K562 (cell line): ENCODE measurements around the gene TESK2. TPM values are rescaled to one million over a fixed set of nuclear protein-coding genes. Genes with fewer than 3 reads are reported as not detected.

Source experiments
- ADNP ChIP-seq: fragments of 200-800 bp; sonication (Bioruptor generic); IDR thresholded peaks from 2 replicates; pipeline ENCODE4 v1.6.1; 2016; ENCODE audit warnings: missing genetic modification characterization, missing compliant biosample characterization
- CTBP1 ChIP-seq: fragments of 450-650 bp; IDR thresholded peaks from 2 replicates; pipeline ENCODE4 v1.6.1; 2016; ENCODE audit warnings: borderline replicate concordance
- CXXC5 ChIP-seq: fragments of 250-450 bp; sonication (Bioruptor Pico); IDR thresholded peaks from 2 replicates; pipeline ENCODE4 v1.8.0; 2022; ENCODE audit warnings: inconsistent platforms, mild to moderate bottlenecking, moderate library complexity
- DNMT1 ChIP-seq: fragments of 450-650 bp; IDR thresholded peaks from 2 replicates; pipeline ENCODE4 v1.6.1; 2016; ENCODE audit warnings: antibody characterized with exemption, mild to moderate bottlenecking
- E4F1 ChIP-seq: fragments of 250-450 bp; sonication (Bioruptor Pico); IDR thresholded peaks from 2 replicates; pipeline ENCODE4 v1.5.0; 2021; ENCODE audit warnings: mild to moderate bottlenecking, borderline replicate concordance
- ERF ChIP-seq: fragments of 450-650 bp; formaldehyde crosslinking; IDR thresholded peaks from 2 replicates; pipeline ENCODE4 v1.4.0; 2020; ENCODE audit warnings: mild to moderate bottlenecking, mixed read lengths
- HDAC6 ChIP-seq: IDR thresholded peaks from 2 replicates; pipeline ENCODE4 v1.6.1; 2012; ENCODE audit warnings: low read depth, mild to moderate bottlenecking, control low read depth, inconsistent platforms, low read length, moderate library complexity
- MAX ChIP-seq: sonication (generic); formaldehyde crosslinking; IDR thresholded peaks from 2 replicates; pipeline ENCODE4 v1.9.0; 2022; ENCODE audit warnings: mild to moderate bottlenecking, missing genetic modification reagents
- MIER1 ChIP-seq: fragments of 450-650 bp; IDR thresholded peaks from 2 replicates; pipeline ENCODE4 v1.6.1; 2016; ENCODE audit warnings: antibody characterized with exemption, mild to moderate bottlenecking, low read depth
- MTA1 ChIP-seq: fragments of 450-650 bp; IDR thresholded peaks from 2 replicates; pipeline ENCODE4 v1.6.1; 2017; ENCODE audit warnings: borderline replicate concordance
- NFATC3 ChIP-seq: fragments of 450-650 bp; IDR thresholded peaks from 2 replicates; pipeline ENCODE4 v1.6.1; 2017; ENCODE audit warnings: mild to moderate bottlenecking
- PBX2 ChIP-seq, 2 experiments: IDR thresholded peaks in 1 of 2; conservative IDR thresholded peaks in 1 of 2; 2 replicates each; pipeline ENCODE4 v1.6.1; 2016; ENCODE audit warnings: low read depth in 2 of 2, mild to moderate bottlenecking in 1 of 2, missing compliant biosample characterization in 1 of 2, missing genetic modification characterization in 1 of 2, moderate library complexity in 1 of 2
- PREB ChIP-seq: sonication (generic); formaldehyde crosslinking; IDR thresholded peaks from 2 replicates; pipeline ENCODE4 v1.8.1; 2023; ENCODE audit warnings: mild to moderate bottlenecking, missing genetic modification reagents
- SETDB1 ChIP-seq: IDR thresholded peaks from one replicate; pipeline ENCODE4 v1.6.1; 2012; ENCODE audit warnings: low read length, control low read depth, inconsistent platforms
- SMAD2 ChIP-seq: fragments of 150-350 bp; IDR thresholded peaks from 2 replicates; pipeline ENCODE4 v1.6.1; 2014; ENCODE audit warnings: low read depth, mild to moderate bottlenecking, low read length
- SP1 ChIP-seq: sonication (generic); formaldehyde crosslinking; IDR thresholded peaks from 2 replicates; pipeline ENCODE4 v1.8.1; 2022; ENCODE audit warnings: mild to moderate bottlenecking, missing genetic modification reagents
- ZBTB43 ChIP-seq: sonication (generic); formaldehyde crosslinking; IDR thresholded peaks from 2 replicates; pipeline ENCODE4 v1.8.0; 2023; ENCODE audit warnings: mild to moderate bottlenecking, missing genetic modification reagents
- ZNF24 ChIP-seq: fragments of 450-650 bp; IDR thresholded peaks from 2 replicates; pipeline ENCODE4 v1.6.1; 2016
- ZNF696 ChIP-seq: fragments of 250-450 bp; sonication (Bioruptor Pico); conservative IDR thresholded peaks from 2 replicates; pipeline ENCODE4 v1.4.0; 2020; ENCODE audit warnings: mild to moderate bottlenecking, moderate library complexity
- ZNF77 ChIP-seq: fragments of 250-450 bp; sonication (Bioruptor Pico); IDR thresholded peaks from 2 replicates; pipeline ENCODE4 v1.5.0; 2020
- polyA plus RNA-seq, 8 experiments: library from polyadenylated mRNA; depleted of rRNA in 4 of 8; stranded (reverse) in 5 of 8; unstranded in 3 of 8; fragments of >200 nt; fragmentation: Nextera tagmentation in 2 of 8; fragmentation: Illumina TruSeq in 1 of 8; extraction: Ambion mirVana in 2 of 8; extraction: Trizol in 1 of 8; gene quantifications; 2 replicates each; pipeline versions ENCODE4 v1.2.1 to v1.2.3, GENCODE V29; 2011 to 2014; ENCODE audit warnings: inconsistent platforms in 1 of 8, missing spikeins in 1 of 8
- total RNA-seq, 7 experiments: library from RNA; depleted of rRNA in 6 of 7; stranded (reverse); fragments of >200 nt in 6 of 7; fragmentation: Illumina TruSeq in 2 of 7; extraction: Trizol in 2 of 7; gene quantifications; 2 replicates each; pipeline versions ENCODE4 v1.2.1 to v1.2.3, GENCODE V29; 2011 to 2021; ENCODE audit warnings: low replicate concordance in 1 of 7

Gene TESK2
- total and polyA plus RNA-seq, 9 of the 15 experiments (the other 6 are each of a cell fraction or from before 2014, with no cell fraction given) = 1.6 to 5.3 (median 3.7) TPM

GRCh38 chr1:45522324-45523104, 31.6 kb upstream of the TESK2 start (continued):
- no peak for TF ChIP-seq ZBTB43 (CRISPR knock-in tag)
- TF ChIP-seq SP1 (CRISPR knock-in tag) = no peak
- peak; percentile 55; the same call in 1 of the 2 replicates for TF ChIP-seq CTBP1
- TF ChIP-seq MIER1 = 0 out of 2 replicates have a peak, but pooled peaks have one; percentile 2
- TF ChIP-seq E4F1 (CRISPR knock-in tag) = no peak
- no peak for TF ChIP-seq MTA1
- TF ChIP-seq PBX2 (CRISPR knock-in tag; IDR thresholded peaks at IDR 0.05; ENCODE audit: low read depth) = no peak
- no peak for TF ChIP-seq PBX2 (tag; conservative IDR thresholded peaks at IDR 0.05; ENCODE audit: low read depth)
- TF ChIP-seq ERF = no peak
- TF ChIP-seq NFATC3 = peak; percentile 18; the same call in 1 of the 2 replicates
- no peak for TF ChIP-seq HDAC6
- no peak for TF ChIP-seq SMAD2
- TF ChIP-seq MAX = 0 out of 2 replicates have a peak, but pooled peaks have one; percentile 30
- no peak for TF ChIP-seq ZNF696
- TF ChIP-seq SETDB1 = no peak
- TF ChIP-seq ZNF24 = no peak
- TF ChIP-seq ZNF77 (CRISPR knock-in tag) = no peak
- no peak for TF ChIP-seq ADNP
- no peak for TF ChIP-seq PREB (CRISPR knock-in tag)
- TF ChIP-seq DNMT1 = no peak
- TF ChIP-seq CXXC5 (CRISPR knock-in tag) = peak; percentile 34; the same call in 1 of the 2 replicates
